WERI-Rb-1 (cell line): ENCODE results near the gene TBC1D1.

Source experiments
- DNase-seq: peaks from one replicate; pipeline ENCODE4 v3.0.0-alpha.2; 2020
- H3K27ac ChIP-seq: fragments of 250-450 bp; sonication (Bioruptor Pico); 2 replicates; pipeline ENCODE4 v1.5.1; 2020; ENCODE audit warnings: mild to moderate bottlenecking, moderate library complexity
- H3K27me3 ChIP-seq: fragments of 250-450 bp; sonication (Bioruptor Pico); 2 replicates; pipeline ENCODE4 v1.5.1; 2021; ENCODE audit warnings: mild to moderate bottlenecking, low read depth, moderate library complexity; ENCODE audit not compliant: insufficient read depth, severe bottlenecking
- H3K36me3 ChIP-seq: fragments of 250-450 bp; sonication (Bioruptor Pico); 2 replicates; pipeline ENCODE4 v1.5.1; 2020; ENCODE audit warnings: mild to moderate bottlenecking, moderate library complexity
- H3K4me3 ChIP-seq: 2 replicates; pipeline ENCODE4 v1.5.1; 2011; ENCODE audit warnings: low read depth, mild to moderate bottlenecking, control low read depth, low read length
- H3K9me3 ChIP-seq: fragments of 250-450 bp; sonication (Bioruptor Pico); 2 replicates; pipeline ENCODE4 v1.5.1; 2021; ENCODE audit warnings: mild to moderate bottlenecking, moderate library complexity; ENCODE audit not compliant: severe bottlenecking
- CTCF ChIP-seq: IDR thresholded peaks from 2 replicates; pipeline ENCODE4 v1.5.1; 2011; ENCODE audit warnings: low read depth, mild to moderate bottlenecking, control low read depth, inconsistent platforms, low read length

Gene TBC1D1

DNA sequence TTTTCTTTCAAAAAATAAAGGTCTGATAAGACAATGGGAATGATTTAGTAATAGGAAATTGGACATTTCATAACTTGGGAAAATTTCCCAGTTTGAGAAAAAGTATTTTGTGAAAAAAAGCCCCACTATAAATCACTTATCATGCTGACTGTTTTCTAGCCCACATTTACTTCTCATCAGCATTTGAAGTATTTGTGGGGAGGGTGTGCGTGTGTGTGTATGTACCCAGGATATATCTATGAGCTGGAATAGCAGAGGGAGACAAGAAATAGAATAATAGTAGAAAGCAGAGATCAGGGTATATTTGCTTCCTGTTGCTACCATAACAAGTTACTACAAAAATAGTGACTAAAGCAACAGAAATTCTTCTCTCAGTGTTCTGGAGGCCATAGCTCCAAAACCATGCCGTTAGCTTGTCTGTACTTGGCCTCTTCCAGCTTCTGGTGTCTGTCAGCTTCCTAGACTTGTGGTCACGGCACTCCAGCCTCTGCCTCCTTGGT lies 209.1 kb downstream of the TBC1D1 start:
- Histone ChIP-seq H3K27ac (no peak overlapping the region), H3K36me3 (peaks cover 22% of the 10 kb centered on the region)
- no peak for DNase-seq

GRCh38 chr4:38100474-38101255 lies 209.8 kb downstream of the TBC1D1 start:
- DNase-seq, result no peak
- no peak for TF ChIP-seq CTCF
- no peak overlapping the region for H3K27ac ChIP-seq
- H3K4me3 ChIP-seq, result no peak overlapping the region
- peaks cover 29% of the 10 kb centered on the region for H3K36me3 ChIP-seq
- no peaks in the 10 kb centered on the region for H3K9me3 ChIP-seq
- no peaks in the 10 kb centered on the region for H3K27me3 ChIP-seq

More for the DNA sequence above, 209.1 kb downstream of the TBC1D1 start:
- no peaks in the 10 kb centered on the region for H3K27me3 ChIP-seq
- no peak for TF ChIP-seq CTCF
- no peaks in the 10 kb centered on the region for H3K9me3 ChIP-seq
- no peak overlapping the region for H3K4me3 ChIP-seq

DNA sequence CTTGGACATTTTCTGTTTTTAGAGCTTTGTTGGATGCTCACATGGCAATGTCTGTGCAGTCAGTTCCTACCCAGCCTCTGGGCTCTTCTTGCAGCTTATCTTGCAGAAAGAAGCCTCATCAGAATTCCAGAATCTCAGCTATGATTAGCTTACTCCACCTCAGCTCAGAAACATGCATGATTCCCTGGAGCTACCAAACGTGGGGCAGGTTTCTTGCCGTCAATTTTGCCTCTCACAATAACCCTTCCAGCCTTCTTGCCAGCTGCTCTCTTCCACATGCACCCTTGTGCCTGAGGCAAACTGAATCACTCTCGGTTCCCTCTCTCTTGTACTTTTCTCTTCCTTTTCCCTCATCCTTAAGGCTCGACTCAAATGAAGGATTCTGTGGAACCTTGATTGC lies 210.7 kb downstream of the TBC1D1 start:
- TF ChIP-seq CTCF, result no peak
- DNase-seq, result no peak
- Histone ChIP-seq H3K4me3 (no peak overlapping the region), H3K27me3 (no peaks in the 10 kb centered on the region), H3K36me3 (peaks cover 27% of the 10 kb centered on the region), H3K27ac (no peak overlapping the region), H3K9me3 (no peaks in the 10 kb centered on the region)

GRCh38 chr4:38102957-38103588 lies 212.2 kb downstream of the TBC1D1 start:
- H3K36me3 ChIP-seq, result peaks cover 24% of the 10 kb centered on the region
- no peak overlapping the region for H3K27ac ChIP-seq
- no peak for TF ChIP-seq CTCF
- no peaks in the 10 kb centered on the region for H3K27me3 ChIP-seq
- no peak for DNase-seq
- H3K9me3 ChIP-seq, result no peaks in the 10 kb centered on the region
- no peak overlapping the region for H3K4me3 ChIP-seq

DNA sequence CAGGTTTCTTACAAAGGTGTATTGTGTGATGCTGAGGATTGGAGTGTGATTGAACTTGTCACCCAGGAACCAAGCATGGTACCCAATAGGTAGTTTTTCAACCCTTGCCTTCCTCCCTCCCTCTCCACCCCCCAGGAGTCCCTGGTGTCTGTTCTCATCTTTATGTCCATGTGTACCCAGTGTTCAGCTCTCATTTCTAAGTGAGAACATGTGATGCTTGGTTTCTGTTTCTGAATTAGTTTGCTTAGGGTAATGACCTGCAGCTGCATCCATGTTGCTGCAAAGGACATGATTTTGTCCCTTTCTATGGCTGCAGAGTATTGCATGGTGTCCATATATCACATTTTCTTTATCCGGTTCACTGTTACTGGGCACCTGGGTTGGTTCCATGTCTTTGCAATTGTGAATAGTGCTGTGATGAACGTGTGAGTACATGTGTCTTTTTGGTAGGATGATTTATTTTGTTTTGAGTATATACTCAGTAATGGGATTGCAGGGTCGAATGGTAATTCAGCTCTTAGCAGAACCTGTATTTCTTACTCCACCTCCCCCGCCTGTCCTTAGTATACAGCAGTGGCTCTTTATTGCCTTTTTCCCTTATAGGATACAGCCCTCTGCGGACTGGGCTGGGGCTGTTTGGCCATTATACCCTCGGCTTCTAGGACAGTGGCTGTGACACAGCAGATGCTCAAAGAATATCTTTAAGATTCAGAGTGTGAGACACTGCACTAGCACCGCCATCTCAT lies 214.8 kb downstream of the TBC1D1 start:
- no peak for TF ChIP-seq CTCF
- Histone ChIP-seq H3K27me3 (no peaks in the 10 kb centered on the region), H3K4me3 (no peak overlapping the region), H3K9me3 (no peaks in the 10 kb centered on the region), H3K27ac (no peak overlapping the region), H3K36me3 (peaks cover 23% of the 10 kb centered on the region)
- no peak for DNase-seq
